ENCODE data around the gene CNTNAP2. TPM values are rescaled to one million over a fixed set of nuclear protein-coding genes. Genes with fewer than 3 reads are reported as not detected.
"Not testable (repeated sequence)": the region's sequence is repeated elsewhere in the genome, so short reads cannot be mapped to it uniquely, and the experiment has no call there.

The CNTNAP2 gene
- total RNA-seq, 2 experiments from 2014 or later: 0.14 TPM; not detected in 1

DNA sequence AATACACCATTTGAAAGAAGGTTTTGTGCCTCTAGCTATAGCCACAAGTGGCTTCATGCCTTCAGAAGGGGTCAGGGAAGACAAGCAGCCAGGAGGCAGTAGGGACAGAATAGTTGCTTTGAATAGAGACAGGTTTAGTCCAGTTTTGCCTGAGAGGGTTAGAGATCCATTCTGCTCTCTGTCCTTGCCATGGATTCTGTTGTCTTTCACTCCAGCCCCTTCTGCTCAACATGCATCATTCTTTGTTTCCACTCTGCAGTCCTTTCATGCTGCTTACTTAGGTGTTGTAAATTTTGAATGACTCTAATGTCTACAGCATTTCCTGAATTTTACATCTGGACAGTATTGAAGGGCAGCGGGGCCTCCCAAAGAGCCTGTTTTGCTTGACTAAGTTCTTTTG is 60.3 kb downstream of the CNTNAP2 start:
- no peaks in the 10 kb centered on the region for H3K27me3 Mint-ChIP-seq (ENCODE audit: low read depth)
- no peaks in the 10 kb centered on the region for H3K36me3 Mint-ChIP-seq (ENCODE audit: low read depth)
- H3K9me3 Mint-ChIP-seq: peaks cover 2% of the 10 kb centered on the region
- H3K4me3 Mint-ChIP-seq: no peak overlapping the region
- CTCF ChIA-PET: no interaction called here
- H3K27ac Mint-ChIP-seq: no peak overlapping the region
- intact Hi-C loops (cut with micrococcal nuclease): no loop called here
- H3K4me1 Mint-ChIP-seq (ENCODE audit: low read depth): no peaks in the 10 kb centered on the region
- no peak for DNase-seq

DNA sequence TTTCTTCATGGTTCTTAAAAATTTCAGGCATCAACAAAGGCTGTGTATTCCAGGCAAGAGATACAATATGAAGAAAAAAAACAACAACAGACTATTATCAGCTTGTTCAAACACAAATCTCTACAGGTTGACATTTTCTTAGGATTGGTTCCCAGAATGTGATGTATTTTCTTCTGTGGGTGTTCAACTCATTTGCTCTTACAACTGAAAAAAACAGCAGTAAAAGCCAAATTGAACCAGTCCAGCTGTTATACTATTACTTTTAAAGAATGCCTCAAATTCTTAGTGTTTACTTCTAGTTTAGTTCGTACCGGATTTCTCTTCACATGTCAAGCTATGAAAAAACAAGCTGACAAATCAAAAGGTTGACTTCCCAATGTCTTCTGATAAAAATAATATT is 60.7 kb downstream of the CNTNAP2 start:
- CTCF ChIA-PET: no interaction called here
- no peaks in the 10 kb centered on the region for H3K4me1 Mint-ChIP-seq (ENCODE audit: low read depth)
- DNase-seq: no peak
- no peaks in the 10 kb centered on the region for H3K36me3 Mint-ChIP-seq (ENCODE audit: low read depth)
- no peak overlapping the region for H3K27ac Mint-ChIP-seq
- no peak overlapping the region for H3K4me3 Mint-ChIP-seq
- intact Hi-C loops (cut with micrococcal nuclease): no loop called here
- H3K27me3 Mint-ChIP-seq (ENCODE audit: low read depth): no peaks in the 10 kb centered on the region
- peaks cover 2% of the 10 kb centered on the region for H3K9me3 Mint-ChIP-seq

DNA sequence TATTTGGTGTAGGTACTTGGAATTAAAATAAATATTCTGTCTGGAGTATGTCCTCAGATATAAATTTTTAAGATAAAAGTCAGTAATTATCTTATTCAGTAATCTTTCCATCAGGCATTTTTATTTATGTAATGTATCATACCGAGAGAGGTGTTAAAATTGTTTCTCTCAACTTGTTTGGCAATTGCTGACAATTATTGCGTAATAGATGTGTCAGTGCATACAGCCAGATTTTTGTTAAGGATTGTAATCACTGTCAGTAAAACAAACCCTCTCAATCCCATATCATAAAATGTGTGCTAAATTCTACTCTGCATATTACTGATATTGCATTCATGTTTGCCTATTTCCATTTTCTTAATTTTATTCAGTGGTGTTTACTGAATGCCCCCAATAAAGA is 69.2 kb downstream of the CNTNAP2 start:
- H3K36me3 Mint-ChIP-seq (ENCODE audit: low read depth): no peaks in the 10 kb centered on the region
- intact Hi-C loops (cut with micrococcal nuclease): no loop called here
- DNase-seq: no peak
- no peak overlapping the region for H3K27ac Mint-ChIP-seq
- peaks cover 7% of the 10 kb centered on the region for H3K9me3 Mint-ChIP-seq
- CTCF ChIA-PET: no interaction called here
- no peak overlapping the region for H3K4me3 Mint-ChIP-seq
- no peaks in the 10 kb centered on the region for H3K4me1 Mint-ChIP-seq (ENCODE audit: low read depth)
- H3K27me3 Mint-ChIP-seq (ENCODE audit: low read depth): no peaks in the 10 kb centered on the region

DNA sequence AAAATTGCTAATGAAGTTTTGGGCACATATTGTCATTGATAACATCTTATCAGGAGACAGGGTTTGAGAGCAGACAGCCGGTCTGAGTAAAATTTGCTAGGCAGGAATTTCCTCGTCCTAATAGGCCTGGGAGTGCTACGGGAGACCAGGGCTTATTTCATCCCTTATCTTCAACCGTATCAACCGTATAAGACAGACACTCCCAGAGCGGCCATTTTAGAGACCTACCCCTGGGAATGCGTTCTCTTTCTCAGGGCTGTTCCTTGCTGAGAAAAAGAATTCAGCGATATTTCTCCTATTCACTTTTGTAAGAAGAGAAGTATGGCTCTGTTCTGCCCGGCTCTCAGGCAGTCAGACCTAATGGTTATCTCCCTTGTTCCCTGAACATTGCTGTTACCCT is 74.8 kb downstream of the CNTNAP2 start:
- DNase-seq; CTCF ChIA-PET; H3K27ac Mint-ChIP-seq; H3K4me1 Mint-ChIP-seq (ENCODE audit: low read depth); H3K4me3 Mint-ChIP-seq; intact Hi-C loops (cut with micrococcal nuclease); H3K36me3 Mint-ChIP-seq (ENCODE audit: low read depth); H3K27me3 Mint-ChIP-seq (ENCODE audit: low read depth): not testable (repeated sequence)
- peaks cover 30% of the 10 kb centered on the region for H3K9me3 Mint-ChIP-seq

DNA sequence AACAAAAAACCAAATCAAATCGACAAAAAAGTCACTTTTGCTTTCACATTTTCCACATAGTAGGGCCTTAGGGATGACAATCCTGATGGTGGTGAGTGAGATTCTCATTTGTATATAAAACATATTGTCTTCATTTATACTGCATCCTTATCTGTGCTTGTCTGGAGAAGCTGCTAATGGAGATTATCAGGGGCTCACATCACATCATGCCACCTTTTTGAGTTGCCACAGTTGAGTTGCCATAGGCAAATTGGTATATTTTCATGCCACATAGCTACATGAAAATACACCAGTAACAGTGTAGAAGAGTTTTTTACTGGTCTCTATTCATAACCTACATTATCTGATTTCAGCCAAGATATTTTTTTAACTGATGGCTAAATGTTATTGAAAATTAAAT is 85.3 kb downstream of the CNTNAP2 start:
- Mint-ChIP-seq H3K4me3 (no peak overlapping the region), H3K9me3 (no peaks in the 10 kb centered on the region), H3K27ac (no peak overlapping the region), H3K36me3 (ENCODE audit: low read depth) (no peaks in the 10 kb centered on the region), H3K27me3 (ENCODE audit: low read depth) (no peaks in the 10 kb centered on the region), H3K4me1 (ENCODE audit: low read depth) (no peaks in the 10 kb centered on the region)
- no peak for DNase-seq
- CTCF ChIA-PET: no interaction called here
- intact Hi-C loops (cut with micrococcal nuclease): no loop called here

DNA sequence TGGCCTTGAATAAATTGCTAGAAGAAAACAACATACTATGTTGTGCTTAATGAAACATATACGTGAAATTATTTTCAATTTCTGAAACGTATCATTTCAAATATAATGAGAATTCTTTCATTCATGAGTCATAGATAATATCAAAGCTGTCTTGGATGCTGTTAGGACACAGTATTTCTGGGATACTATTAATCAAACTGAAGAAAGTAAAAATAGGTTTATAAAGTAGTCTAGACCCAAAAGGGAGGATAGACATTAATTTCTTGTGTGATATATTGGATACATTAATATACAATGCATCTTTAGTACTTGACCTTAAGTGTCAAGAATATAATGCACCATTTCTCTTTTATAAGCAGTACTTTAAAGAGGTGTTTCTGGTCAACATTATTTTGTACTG is 89.7 kb downstream of the CNTNAP2 start:
- H3K36me3 Mint-ChIP-seq (ENCODE audit: low read depth): no peaks in the 10 kb centered on the region
- intact Hi-C loops (cut with micrococcal nuclease): no loop called here
- DNase-seq: no peak
- no peaks in the 10 kb centered on the region for H3K9me3 Mint-ChIP-seq
- no peaks in the 10 kb centered on the region for H3K4me1 Mint-ChIP-seq (ENCODE audit: low read depth)
- no peaks in the 10 kb centered on the region for H3K27me3 Mint-ChIP-seq (ENCODE audit: low read depth)
- no peak overlapping the region for H3K4me3 Mint-ChIP-seq
- H3K27ac Mint-ChIP-seq: no peak overlapping the region
- CTCF ChIA-PET: no interaction called here

DNA sequence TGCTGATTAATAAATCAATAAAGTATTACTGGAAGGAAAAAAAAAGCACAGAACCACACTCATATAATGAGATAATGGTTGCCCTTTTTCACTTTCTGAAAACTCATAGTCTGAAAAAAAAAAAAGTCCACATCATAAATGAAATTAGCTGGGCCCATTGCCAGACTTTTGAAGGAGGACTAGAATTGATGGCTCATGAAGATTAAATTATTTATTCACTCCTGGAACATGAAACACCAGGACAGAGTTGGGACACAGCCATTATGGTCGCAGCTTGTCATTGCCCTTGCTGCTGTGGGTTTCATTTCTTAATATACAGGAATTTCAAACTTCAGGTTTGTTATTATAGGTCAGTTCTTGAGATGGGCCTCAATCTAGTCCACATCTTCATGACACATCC is 91.9 kb downstream of the CNTNAP2 start:
- H3K27ac Mint-ChIP-seq: no peak overlapping the region
- H3K36me3 Mint-ChIP-seq (ENCODE audit: low read depth): no peaks in the 10 kb centered on the region
- no peaks in the 10 kb centered on the region for H3K4me1 Mint-ChIP-seq (ENCODE audit: low read depth)
- no peak overlapping the region for H3K4me3 Mint-ChIP-seq
- H3K9me3 Mint-ChIP-seq: no peaks in the 10 kb centered on the region
- H3K27me3 Mint-ChIP-seq (ENCODE audit: low read depth): no peaks in the 10 kb centered on the region
- CTCF ChIA-PET: no interaction called here
- intact Hi-C loops (cut with micrococcal nuclease): no loop called here
- no peak for DNase-seq

DNA sequence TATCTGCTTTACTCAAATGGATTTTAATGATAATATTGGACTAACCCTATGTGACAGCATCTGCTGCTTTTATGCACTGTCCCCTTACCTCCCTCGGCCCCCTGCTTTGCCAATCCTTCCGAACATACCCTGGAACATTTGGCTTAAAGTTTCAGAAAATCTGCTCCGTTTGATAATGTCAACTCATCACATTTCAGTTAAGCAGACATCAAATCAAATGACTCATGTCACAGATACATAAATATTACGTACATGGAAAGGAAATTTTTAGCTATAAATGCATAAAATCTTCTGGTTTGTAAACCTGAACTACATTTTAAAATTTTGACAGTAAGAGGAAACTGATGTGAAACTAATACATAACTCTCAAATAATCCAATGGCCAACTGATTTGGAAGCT is 98.2 kb downstream of the CNTNAP2 start:
- peaks cover 2% of the 10 kb centered on the region for H3K9me3 Mint-ChIP-seq
- intact Hi-C loops (cut with micrococcal nuclease): no loop called here
- DNase-seq: no peak
- H3K27me3 Mint-ChIP-seq (ENCODE audit: low read depth): no peaks in the 10 kb centered on the region
- H3K4me3 Mint-ChIP-seq: no peak overlapping the region
- CTCF ChIA-PET: no interaction called here
- H3K36me3 Mint-ChIP-seq (ENCODE audit: low read depth): no peaks in the 10 kb centered on the region
- H3K27ac Mint-ChIP-seq: no peak overlapping the region
- no peaks in the 10 kb centered on the region for H3K4me1 Mint-ChIP-seq (ENCODE audit: low read depth)

DNA sequence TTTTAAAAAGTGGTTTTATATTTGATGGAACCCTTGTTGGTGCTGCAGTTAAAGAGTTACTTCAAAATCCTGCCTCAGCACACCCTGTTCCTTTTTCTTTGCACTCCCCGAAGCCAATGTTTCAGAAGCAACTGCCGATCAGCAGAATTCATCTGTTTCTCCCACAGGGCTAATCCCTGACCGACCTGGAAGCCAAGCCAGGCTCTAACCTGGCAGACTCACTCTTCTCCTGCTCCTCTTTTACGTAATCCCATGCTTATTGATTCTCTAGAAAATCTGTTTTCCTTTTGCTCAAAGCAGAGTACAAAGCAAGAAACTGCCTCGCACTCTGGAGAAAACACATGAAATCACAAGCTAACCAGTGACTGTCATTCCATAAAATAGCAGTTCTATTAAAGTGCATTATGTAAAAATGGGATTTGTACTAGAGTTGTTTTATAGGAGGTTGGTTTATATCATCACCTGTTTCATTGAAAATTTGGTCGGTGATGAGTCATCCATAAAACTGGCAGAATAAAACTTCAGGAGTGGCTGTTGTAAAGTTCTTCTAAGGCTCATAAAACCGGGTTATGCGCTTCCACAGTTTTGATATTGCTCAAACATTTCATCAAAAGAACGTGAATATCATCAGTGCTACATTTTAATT is 99.9 kb downstream of the CNTNAP2 start:
- CTCF ChIA-PET: no interaction called here
- Mint-ChIP-seq H3K9me3 (peaks cover 6% of the 10 kb centered on the region), H3K36me3 (ENCODE audit: low read depth) (no peaks in the 10 kb centered on the region), H3K4me3 (no peak overlapping the region), H3K27me3 (ENCODE audit: low read depth) (no peaks in the 10 kb centered on the region), H3K4me1 (ENCODE audit: low read depth) (no peaks in the 10 kb centered on the region), H3K27ac (no peak overlapping the region)
- intact Hi-C loops (cut with micrococcal nuclease): no loop called here
- DNase-seq: no peak

DNA sequence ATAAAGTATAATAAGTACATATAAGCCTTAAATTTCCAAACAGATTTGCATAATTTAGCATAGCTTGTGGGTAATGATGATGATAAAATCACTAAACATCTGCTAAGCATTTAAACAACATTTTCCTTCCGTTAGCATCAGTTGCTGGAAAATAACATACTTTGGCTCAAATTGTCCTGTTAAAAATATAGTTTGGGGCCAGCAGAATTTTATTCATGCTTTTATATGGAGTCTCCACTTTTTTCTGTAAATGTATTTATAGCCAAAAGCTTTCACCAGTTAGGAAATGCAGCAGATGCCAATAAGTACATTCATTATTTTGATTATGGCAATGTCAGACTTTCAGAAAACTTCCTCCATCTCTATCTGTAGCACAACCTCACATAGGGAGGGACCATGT is 107.2 kb downstream of the CNTNAP2 start:
- CTCF ChIA-PET: no interaction called here
- intact Hi-C loops (cut with micrococcal nuclease): no loop called here
- Mint-ChIP-seq H3K4me1 (ENCODE audit: low read depth) (no peaks in the 10 kb centered on the region), H3K9me3 (peaks cover 5% of the 10 kb centered on the region), H3K27me3 (ENCODE audit: low read depth) (no peaks in the 10 kb centered on the region), H3K36me3 (ENCODE audit: low read depth) (no peaks in the 10 kb centered on the region), H3K4me3 (no peak overlapping the region), H3K27ac (no peak overlapping the region)
- DNase-seq: no peak

DNA sequence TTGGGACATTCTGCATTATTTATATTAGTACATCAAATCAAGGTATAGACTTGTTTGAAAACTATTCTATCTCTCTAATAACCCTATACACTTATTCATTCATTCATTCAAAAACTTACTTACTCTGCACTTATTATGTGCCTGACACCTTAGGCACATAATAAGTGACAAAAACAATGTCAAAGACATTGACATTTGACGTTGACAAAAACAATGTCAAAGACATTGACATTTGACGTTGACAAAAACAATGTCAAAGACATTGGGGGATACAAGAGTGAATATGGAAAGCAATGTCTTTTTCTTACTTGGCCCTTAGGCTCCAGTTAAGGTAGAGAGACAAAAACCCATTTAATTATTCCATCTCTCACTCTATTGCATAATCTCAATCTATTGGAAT is 116.0 kb downstream of the CNTNAP2 start:
- H3K4me1 Mint-ChIP-seq (ENCODE audit: low read depth): no peaks in the 10 kb centered on the region
- CTCF ChIA-PET: no interaction called here
- no peaks in the 10 kb centered on the region for H3K36me3 Mint-ChIP-seq (ENCODE audit: low read depth)
- no peak overlapping the region for H3K4me3 Mint-ChIP-seq
- H3K27ac Mint-ChIP-seq: no peak overlapping the region
- DNase-seq: no peak
- intact Hi-C loops (cut with micrococcal nuclease): no loop called here
- H3K9me3 Mint-ChIP-seq: no peaks in the 10 kb centered on the region
- H3K27me3 Mint-ChIP-seq (ENCODE audit: low read depth): no peaks in the 10 kb centered on the region

DNA sequence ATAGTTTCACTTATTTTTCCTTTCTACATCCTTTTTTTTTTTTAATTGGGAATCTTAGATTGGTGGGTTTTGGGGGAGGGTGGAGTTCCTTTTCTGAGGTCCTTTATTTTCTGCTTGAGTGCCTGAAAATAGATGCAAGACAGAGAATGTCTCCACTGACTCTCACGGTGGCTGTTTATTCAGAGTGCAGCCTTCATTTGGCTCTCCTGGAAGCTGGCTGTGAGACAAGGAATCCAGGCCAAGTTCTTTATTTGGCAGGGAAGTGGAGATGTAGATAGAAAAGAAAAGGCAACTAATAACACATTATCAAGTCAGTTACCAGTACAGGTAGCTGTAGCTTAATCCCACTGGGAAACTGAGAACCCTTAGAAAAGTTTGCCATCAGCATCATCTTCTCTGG is 118.6 kb downstream of the CNTNAP2 start:
- DNase-seq: no peak
- H3K36me3 Mint-ChIP-seq (ENCODE audit: low read depth): no peaks in the 10 kb centered on the region
- H3K4me3 Mint-ChIP-seq: no peak overlapping the region
- CTCF ChIA-PET: no interaction called here
- intact Hi-C loops (cut with micrococcal nuclease): no loop called here
- H3K27me3 Mint-ChIP-seq (ENCODE audit: low read depth): no peaks in the 10 kb centered on the region
- H3K9me3 Mint-ChIP-seq: peaks cover 3% of the 10 kb centered on the region
- H3K27ac Mint-ChIP-seq: no peak overlapping the region
- H3K4me1 Mint-ChIP-seq (ENCODE audit: low read depth): no peaks in the 10 kb centered on the region

DNA sequence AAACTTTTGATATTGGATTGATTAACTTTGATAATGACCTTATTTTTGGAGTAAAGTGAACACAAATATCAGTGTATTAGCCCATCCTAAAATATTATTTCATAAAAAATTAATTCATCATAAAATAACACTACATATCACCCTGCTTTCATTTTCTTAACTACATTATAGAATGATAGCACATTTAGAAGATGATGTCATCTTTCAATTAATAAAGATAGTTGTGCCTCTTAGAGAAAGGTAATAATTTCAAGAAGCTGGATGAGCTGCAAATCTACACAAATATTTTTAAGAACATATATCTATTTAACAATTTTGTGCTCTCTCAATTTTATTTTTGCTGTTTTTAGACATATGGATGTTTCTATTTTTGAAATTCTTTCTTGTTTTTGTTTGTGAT is 126.1 kb downstream of the CNTNAP2 start:
- Mint-ChIP-seq H3K4me1 (ENCODE audit: low read depth) (no peaks in the 10 kb centered on the region), H3K27me3 (ENCODE audit: low read depth) (no peaks in the 10 kb centered on the region), H3K36me3 (ENCODE audit: low read depth) (no peaks in the 10 kb centered on the region), H3K9me3 (peaks cover 14% of the 10 kb centered on the region), H3K27ac (no peak overlapping the region), H3K4me3 (no peak overlapping the region)
- CTCF ChIA-PET: no interaction called here
- intact Hi-C loops (cut with micrococcal nuclease): no loop called here
- DNase-seq: no peak

DNA sequence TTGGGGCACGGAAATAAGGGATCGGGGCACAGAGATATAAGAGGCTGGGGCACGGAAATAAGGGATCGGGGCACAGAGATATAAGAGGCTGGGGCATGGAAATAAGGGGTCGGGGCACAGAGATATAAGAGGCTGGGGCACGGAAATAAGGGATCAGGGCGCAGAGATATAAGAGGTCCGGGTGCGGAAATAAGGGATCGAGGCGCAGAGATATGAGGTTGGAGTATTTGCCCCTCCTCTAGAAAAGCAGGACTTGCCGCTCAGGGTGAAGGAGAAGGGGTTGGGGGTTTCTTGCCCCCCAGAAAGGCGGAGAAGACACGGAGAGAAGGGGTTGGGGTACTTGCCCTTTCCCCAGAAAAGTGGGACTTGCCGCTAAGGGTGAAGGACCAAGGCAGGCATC is 131.4 kb downstream of the CNTNAP2 start:
- intact Hi-C loops (cut with micrococcal nuclease); H3K27ac Mint-ChIP-seq; H3K27me3 Mint-ChIP-seq (ENCODE audit: low read depth); CTCF ChIA-PET; DNase-seq; H3K4me1 Mint-ChIP-seq (ENCODE audit: low read depth); H3K4me3 Mint-ChIP-seq; H3K36me3 Mint-ChIP-seq (ENCODE audit: low read depth): not testable (repeated sequence)
- peaks cover 11% of the 10 kb centered on the region for H3K9me3 Mint-ChIP-seq
